HG03095 (cell line): ENCODE measurements around the gene KIF12.
"Not testable (repeated sequence)": the region's sequence is repeated elsewhere in the genome, so short reads cannot be mapped to it uniquely, and the experiment has no call there.

Experiments
- ATAC-seq: cut with Tn5 transposase; IDR thresholded peaks from one replicate; pipeline ENCODE4 v1.9.1; 2021; ENCODE audit warnings: moderate library complexity; ENCODE audit not compliant: unreplicated experiment

The KIF12 gene

GRCh38 chr9:114048533-114049415 lies 50.3 kb downstream of the KIF12 start:
- ATAC-seq, result no peak

DNA sequence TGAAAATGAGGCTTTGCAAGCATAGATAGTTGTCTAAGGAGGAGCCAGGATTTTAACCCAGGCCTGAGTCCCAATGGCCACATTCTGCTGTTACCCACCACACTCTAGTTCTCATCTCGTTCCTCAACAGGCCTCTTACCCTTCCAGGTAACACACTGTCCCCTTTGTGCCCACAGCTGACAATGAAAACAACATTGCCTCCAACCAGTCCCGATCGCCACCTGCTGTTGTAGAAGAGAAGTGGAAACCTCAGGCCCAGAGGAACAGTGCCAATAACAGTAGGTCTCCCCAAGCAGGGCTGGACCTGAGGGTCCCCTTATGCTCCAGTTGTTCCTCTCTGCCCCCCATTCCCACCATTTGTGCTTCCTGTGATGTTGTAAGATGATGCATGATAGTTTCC lies 51.4 kb downstream of the KIF12 start:
- ATAC-seq, result no peak

DNA sequence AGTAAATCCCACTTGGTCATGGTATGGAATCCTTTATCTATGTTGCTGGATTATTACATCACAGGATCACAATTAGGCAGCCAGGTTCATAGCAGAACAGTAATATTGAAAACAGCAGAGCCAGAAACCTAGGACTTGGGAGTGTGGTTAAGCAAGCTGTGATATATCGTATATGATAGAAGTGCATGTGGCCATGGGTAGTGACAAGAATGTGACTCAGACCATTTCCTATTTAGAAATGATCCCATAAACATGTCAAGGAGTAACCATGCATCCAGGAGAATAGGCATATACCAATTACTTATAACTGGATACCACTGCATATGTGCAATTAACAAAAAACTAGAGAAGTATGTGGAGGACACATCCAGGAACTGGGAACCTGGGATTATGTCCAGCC lies 52.2 kb downstream of the KIF12 start:
- no peak for ATAC-seq

- no peak for ATAC-seq
These were observed 52.8 kb downstream of the KIF12 start for GRCh38 chr9:114046237-114046755.

DNA sequence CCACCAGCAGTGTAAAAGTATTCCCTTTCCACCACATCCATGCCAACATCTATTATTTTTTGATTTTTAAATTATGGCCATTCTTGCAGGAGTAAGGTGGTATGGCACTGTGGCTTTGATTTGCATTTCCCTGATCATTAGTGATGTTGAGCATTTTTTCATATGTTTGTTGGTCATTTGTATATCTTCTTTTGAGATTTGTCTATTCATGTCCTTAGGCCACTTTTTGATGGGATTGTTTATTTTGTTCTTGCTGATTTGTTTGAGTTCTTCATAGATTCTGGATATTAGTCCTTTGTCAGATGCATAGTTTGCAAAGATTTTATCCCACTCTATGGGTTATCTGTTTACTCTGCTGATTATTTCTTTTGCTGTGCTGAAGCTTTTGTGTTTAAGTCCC lies 55.4 kb downstream of the KIF12 start:
- not testable (repeated sequence) for ATAC-seq
